Measurements from ENCODE around the gene CD320. TPM values are rescaled to one million over a fixed set of nuclear protein-coding genes. Genes with fewer than 3 reads are reported as not detected.

The CD320 gene
- total and polyA plus RNA-seq, 2 experiments from 2014 or later: 87.0 to 124 TPM

DNA sequence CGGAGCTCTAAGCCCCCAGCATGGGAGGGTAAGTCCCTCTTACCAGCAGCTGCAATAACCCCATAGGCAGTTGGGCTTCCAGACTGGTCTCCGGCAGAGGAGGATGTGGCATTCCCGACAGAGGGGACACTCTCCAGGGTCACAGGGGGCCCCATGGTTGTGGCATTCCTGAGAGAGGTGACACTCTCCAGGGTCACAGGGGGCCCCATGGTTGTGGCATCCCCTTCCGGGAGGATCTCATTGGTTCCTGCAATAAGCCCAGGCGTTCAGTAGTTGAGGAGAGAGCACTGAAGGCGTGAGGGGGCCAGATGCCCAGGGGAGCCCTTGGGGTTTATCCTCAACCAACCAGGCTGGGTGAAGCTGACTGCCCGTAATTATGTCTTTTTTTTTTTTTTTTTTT lies 5.4 kb downstream of the CD320 start (continued):
- TF ChIP-seq, protein P1, sequence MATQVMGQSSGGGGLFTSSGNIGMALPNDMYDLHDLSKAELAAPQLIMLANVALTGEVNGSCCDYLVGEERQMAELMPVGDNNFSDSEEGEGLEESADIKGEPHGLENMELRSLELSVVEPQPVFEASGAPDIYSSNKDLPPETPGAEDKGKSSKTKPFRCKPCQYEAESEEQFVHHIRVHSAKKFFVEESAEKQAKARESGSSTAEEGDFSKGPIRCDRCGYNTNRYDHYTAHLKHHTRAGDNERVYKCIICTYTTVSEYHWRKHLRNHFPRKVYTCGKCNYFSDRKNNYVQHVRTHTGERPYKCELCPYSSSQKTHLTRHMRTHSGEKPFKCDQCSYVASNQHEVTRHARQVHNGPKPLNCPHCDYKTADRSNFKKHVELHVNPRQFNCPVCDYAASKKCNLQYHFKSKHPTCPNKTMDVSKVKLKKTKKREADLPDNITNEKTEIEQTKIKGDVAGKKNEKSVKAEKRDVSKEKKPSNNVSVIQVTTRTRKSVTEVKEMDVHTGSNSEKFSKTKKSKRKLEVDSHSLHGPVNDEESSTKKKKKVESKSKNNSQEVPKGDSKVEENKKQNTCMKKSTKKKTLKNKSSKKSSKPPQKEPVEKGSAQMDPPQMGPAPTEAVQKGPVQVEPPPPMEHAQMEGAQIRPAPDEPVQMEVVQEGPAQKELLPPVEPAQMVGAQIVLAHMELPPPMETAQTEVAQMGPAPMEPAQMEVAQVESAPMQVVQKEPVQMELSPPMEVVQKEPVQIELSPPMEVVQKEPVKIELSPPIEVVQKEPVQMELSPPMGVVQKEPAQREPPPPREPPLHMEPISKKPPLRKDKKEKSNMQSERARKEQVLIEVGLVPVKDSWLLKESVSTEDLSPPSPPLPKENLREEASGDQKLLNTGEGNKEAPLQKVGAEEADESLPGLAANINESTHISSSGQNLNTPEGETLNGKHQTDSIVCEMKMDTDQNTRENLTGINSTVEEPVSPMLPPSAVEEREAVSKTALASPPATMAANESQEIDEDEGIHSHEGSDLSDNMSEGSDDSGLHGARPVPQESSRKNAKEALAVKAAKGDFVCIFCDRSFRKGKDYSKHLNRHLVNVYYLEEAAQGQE (IDR thresholded peaks at IDR 0.05; ENCODE audit: unreplicated experiment): no peak
- TF ChIP-seq ZNF462 (CRISPR knock-in tag; IDR thresholded peaks at IDR 0.05): no peak

DNA sequence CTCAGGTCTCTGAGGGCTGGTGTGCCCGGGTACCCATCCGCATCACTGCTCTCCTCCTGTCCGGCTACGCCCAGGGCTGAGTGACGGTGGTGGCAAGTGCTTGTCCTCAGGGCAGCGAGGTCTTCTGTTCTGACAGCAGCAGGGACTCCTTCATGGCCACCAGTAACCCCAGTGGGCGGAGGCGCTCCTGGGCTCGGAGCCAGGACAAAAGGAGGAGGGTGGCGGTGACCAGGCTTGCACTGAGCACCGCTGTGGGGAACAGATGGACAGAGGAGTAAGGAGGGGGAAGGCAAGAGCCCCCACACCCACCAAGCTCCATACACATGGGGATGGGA lies 5.8 kb downstream of the CD320 start:
- H3K4me1 ChIP-seq (ENCODE audit: insufficient read depth): peaks cover 7% of the 10 kb centered on the region; the same call in 1 of the 2 replicates
- Mint-ChIP-seq H3K9me3 (no peaks in the 10 kb centered on the region), H3K27me3 (ENCODE audit: insufficient read depth, low read depth, poor library complexity) (peaks cover 6% of the 10 kb centered on the region), H3K27ac (no peak overlapping the region), H3K4me1 (peaks cover 9% of the 10 kb centered on the region; the same call in 2 of the 3 replicates), H3K36me3 (ENCODE audit: low read depth) (peaks cover 27% of the 10 kb centered on the region), H3K4me3 (no peak overlapping the region)
- no peaks in the 10 kb centered on the region for H3K27me3 ChIP-seq (ENCODE audit: insufficient read depth)
- no peak overlapping the region for H3K4me2 ChIP-seq
- ATAC-seq (no peak), DNase-seq (ENCODE audit: low spot score) (no peak)
- H3K4me3 ChIP-seq: no peak overlapping the region
- peaks cover 14% of the 10 kb centered on the region for H3K79me2 ChIP-seq (replicated peaks; ENCODE audit: insufficient read depth)
- H4K20me1 ChIP-seq (replicated peaks; ENCODE audit: insufficient read depth): no peaks in the 10 kb centered on the region; the same call in 1 of the 2 replicates
- H3K9me2 ChIP-seq (ENCODE audit: insufficient read depth): no peaks in the 10 kb centered on the region
- H3F3A ChIP-seq (replicated peaks; ENCODE audit: low read depth): 0 out of 2 replicates have a peak, but pooled peaks cover 14% of the 10 kb centered on the region
- H2AFZ ChIP-seq: no peak overlapping the region
- no peak overlapping the region for H3K27ac ChIP-seq (ENCODE audit: low read depth)
- H3K36me3 ChIP-seq (ENCODE audit: insufficient read depth): no peaks in the 10 kb centered on the region; the same call in 1 of the 2 replicates
- TF ChIP-seq CREB1 (CRISPR knock-in tag; IDR thresholded peaks at IDR 0.05; ENCODE audit: low read depth) (no peak), ZNF114 (CRISPR knock-in tag; IDR thresholded peaks at IDR 0.05) (no peak), ZNF462 (CRISPR knock-in tag; IDR thresholded peaks at IDR 0.05) (no peak), JUNB (IDR thresholded peaks at IDR 0.05; ENCODE audit: unreplicated experiment) (no peak), EZH2 (IDR thresholded peaks at IDR 0.05; ENCODE audit: low read depth, unreplicated experiment) (no peak)
